ENCODE data around the gene KCNH2.

The KCNH2 gene

DNA sequence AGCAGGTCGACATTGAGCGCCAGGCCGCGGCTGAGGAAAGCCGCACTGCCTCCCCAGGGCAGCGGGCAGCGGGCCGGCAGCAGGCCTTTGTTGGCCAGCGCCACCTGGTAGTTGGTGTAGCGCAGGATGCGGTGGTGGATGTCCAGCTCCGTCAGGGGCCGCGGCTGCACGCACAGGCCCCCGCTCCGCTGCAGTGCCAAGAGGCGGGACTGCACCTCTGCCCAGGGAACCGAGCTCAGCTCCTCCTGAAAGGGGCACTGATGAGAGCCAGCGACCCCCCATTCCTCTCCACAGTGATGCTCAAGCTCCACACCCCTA lies 41.0 kb upstream of the KCNH2 start:
- no peak for TF ChIP-seq CTCF (conservative IDR thresholded peaks at IDR 0.05; ENCODE audit: control insufficient read depth, insufficient read depth, low read depth, low read length)

DNA sequence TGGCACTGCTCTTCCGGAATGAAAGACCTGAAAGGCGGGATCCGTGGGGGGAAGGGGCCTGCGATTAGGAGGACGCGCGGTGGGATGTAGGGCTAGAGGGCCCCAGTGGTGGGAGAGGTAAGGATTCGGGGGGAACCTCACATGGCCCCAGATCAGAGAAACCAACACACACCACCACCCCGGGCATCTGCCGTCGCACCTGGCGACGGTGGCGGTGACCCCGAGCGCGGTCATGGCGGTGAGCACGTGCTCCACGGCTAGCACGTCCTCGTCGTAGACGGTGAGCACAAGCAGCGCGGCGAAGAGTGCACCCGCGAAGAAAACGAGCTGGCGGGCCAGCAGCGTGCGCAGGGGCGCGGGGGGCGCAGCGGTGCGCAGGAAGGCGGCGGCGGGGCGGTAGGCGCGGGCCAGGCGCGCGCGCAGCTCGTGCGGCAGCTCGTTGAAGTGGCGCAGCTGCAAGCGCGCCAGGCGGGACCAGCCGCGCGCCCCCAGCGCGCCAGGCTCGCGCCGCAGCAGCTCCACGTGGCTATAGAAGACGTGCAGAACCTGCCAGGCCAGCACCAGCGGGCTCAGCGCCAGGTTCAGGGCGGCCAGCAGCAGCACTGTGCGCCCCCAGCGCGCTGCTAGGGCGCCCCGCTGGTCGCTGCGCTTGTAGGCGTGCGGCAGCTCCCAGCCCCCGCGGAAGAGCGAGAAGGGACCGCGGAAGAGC lies 40.5 kb upstream of the KCNH2 start:
- no peak for DNase-seq (ENCODE audit: low read depth)
- TF ChIP-seq CTCF (conservative IDR thresholded peaks at IDR 0.05; ENCODE audit: control insufficient read depth, insufficient read depth, low read depth, low read length): no peak
- no peak overlapping the region for H3K4me3 ChIP-seq (ENCODE audit: control insufficient read depth, low read depth, low read length)

More for the DNA sequence above, 41.0 kb upstream of the KCNH2 start:
- H3K4me3 ChIP-seq (ENCODE audit: control insufficient read depth, low read depth, low read length): no peak overlapping the region
- DNase-seq (ENCODE audit: low read depth): no peak

DNA sequence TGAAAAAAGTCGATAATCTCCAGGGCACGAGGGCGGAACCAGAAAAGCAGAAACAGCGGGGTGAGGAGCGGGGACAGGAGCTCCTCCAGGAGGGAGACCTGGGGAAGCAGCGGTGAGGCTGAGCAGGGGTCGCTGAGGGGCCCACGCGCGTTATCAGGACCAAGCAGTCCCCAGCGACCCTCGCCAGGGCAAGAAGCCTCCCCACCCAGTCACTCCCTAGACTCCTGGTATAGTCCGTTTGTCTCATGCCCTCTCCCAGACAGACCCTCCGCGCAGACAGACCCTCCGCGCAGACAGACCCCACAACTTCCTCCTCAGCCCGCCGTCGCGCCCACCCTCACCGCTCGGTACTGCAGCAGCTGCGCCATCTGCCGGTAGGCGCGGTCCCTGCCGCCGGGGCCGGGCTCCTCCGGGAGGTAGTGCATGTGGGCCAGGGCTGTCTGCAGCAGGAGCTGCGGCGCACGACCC lies 39.9 kb upstream of the KCNH2 start:
- DNase-seq (ENCODE audit: low read depth): peak; percentile 27
- peak; percentile 69 for TF ChIP-seq CTCF (conservative IDR thresholded peaks at IDR 0.05; ENCODE audit: control insufficient read depth, insufficient read depth, low read depth, low read length)

DNA sequence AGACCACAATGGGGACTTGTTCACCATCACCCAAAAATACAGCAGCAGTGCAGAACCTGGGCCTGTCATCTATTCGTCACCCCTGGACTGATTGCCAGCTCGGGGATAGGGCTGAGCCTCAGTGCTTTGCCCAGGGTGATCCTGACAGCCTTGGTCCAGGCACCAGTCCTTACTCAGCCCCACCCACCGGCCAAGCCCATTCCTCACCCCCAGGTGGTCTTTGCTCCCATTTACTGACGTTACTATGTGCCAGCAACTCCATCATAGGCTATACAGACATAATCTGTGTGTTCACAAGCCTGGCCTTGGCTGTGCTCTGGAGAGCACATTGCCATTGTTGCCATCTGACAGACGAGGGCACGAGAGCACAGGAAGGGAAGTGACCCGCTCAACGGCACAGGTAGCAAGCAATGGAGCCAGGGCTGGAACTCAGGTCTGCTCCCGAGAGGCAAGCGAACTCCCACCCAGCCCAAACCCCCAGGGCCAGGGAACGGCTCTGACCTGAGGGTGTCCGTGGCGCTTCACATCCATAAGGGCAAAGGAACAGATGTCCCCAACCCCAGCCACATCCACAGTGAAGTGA lies 39.3 kb upstream of the KCNH2 start:
- DNase-seq (ENCODE audit: low read depth): no peak
- no peak overlapping the region for H3K4me3 ChIP-seq (ENCODE audit: control insufficient read depth, low read depth, low read length)
- TF ChIP-seq CTCF (conservative IDR thresholded peaks at IDR 0.05; ENCODE audit: control insufficient read depth, insufficient read depth, low read depth, low read length): no peak

More for the DNA sequence above, 39.9 kb upstream of the KCNH2 start:
- H3K4me3 ChIP-seq (ENCODE audit: control insufficient read depth, low read depth, low read length): no peak overlapping the region

DNA sequence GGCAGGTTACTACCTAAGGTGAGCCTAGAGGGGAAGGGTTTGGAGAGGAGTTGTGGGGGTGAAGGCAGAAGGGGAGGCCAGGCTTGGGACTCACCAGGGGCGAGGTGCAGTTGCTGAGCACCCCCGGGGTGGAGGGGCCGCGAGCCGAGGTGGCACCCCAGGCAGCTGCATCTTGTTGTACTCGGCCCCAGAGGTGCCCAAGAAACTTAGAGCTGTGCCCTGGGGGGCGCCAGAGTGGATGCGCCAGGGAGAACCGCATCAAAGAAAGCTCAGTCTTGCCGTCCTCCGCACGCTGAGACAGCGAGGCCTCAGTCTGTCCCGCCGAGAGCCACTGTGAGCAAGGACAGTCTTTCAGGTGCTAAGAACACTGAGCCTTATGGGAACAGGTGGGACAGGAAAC lies 38.8 kb upstream of the KCNH2 start:
- no peak overlapping the region for H3K4me3 ChIP-seq (ENCODE audit: control insufficient read depth, low read depth, low read length)
- TF ChIP-seq CTCF (conservative IDR thresholded peaks at IDR 0.05; ENCODE audit: control insufficient read depth, insufficient read depth, low read depth, low read length): no peak
- DNase-seq (ENCODE audit: low read depth): no peak

GRCh38 chr7:151016505-151016904 lies 38.4 kb upstream of the KCNH2 start:
- no peak for DNase-seq (ENCODE audit: low read depth)
- no peak overlapping the region for H3K4me3 ChIP-seq (ENCODE audit: control insufficient read depth, low read depth, low read length)
- no peak for TF ChIP-seq CTCF (conservative IDR thresholded peaks at IDR 0.05; ENCODE audit: control insufficient read depth, insufficient read depth, low read depth, low read length)

Measured in fibroblast of mammary gland (primary cell).